Activated CD4-positive, CD25-positive, alpha-beta regulatory T cell treated with anti-CD3 and anti-CD28 coated beads, Interleukin-2, amount 50 U/mL, for 16 hours (primary cell): ENCODE measurements around the gene TDRD7.
"Not testable (repeated sequence)": the region's sequence is repeated elsewhere in the genome, so short reads cannot be mapped to it uniquely, and the experiment has no call there.

Experiments used
- DNase-seq: peaks from one replicate; pipeline ENCODE4 v3.0.0-alpha.2; 2020; ENCODE audit warnings: low read depth, low spot score

The TDRD7 gene

GRCh38 chr9:97474372-97474925, 62.6 kb downstream of the TDRD7 start:
- DNase-seq, result no peak

- no peak for DNase-seq
Observed at GRCh38 chr9:97475059-97475458, 63.2 kb downstream of the TDRD7 start.

GRCh38 chr9:97478301-97478981, 66.5 kb downstream of the TDRD7 start:
- no peak for DNase-seq

- DNase-seq, result no peak
Observed at GRCh38 chr9:97479496-97480159, 67.7 kb downstream of the TDRD7 start.

GRCh38 chr9:97480174-97480573, 68.3 kb downstream of the TDRD7 start:
- no peak for DNase-seq

- no peak for DNase-seq
Observed at GRCh38 chr9:97480749-97481148, 68.9 kb downstream of the TDRD7 start.

- DNase-seq, result no peak
Observed at GRCh38 chr9:97484134-97484533, 72.2 kb downstream of the TDRD7 start.

GRCh38 chr9:97487107-97487506, 75.2 kb downstream of the TDRD7 start:
- no peak for DNase-seq

- no peak for DNase-seq
Observed at GRCh38 chr9:97487861-97488260, 76.0 kb downstream of the TDRD7 start.

- DNase-seq, result no peak
Observed at GRCh38 chr9:97491216-97491999, 79.5 kb downstream of the TDRD7 start.

- DNase-seq, result not testable (repeated sequence)
Observed at GRCh38 chr9:97497558-97498375, 85.9 kb downstream of the TDRD7 start.

GRCh38 chr9:97498846-97499245, 87.0 kb downstream of the TDRD7 start:
- DNase-seq, result not testable (repeated sequence)

- DNase-seq, result no peak
Observed at GRCh38 chr9:97500263-97500662, 88.4 kb downstream of the TDRD7 start.

GRCh38 chr9:97500765-97501176, 88.9 kb downstream of the TDRD7 start:
- no peak for DNase-seq

- no peak for DNase-seq
Observed at GRCh38 chr9:97501177-97501971, 89.5 kb downstream of the TDRD7 start, which contains the start of gene TMOD1. Gene TMOD1, plus strand, starts transcription at chr9:97501666. Its CDS starts 22,523 bp downstream, at chr9:97524189.

- DNase-seq, result no peak
Observed at GRCh38 chr9:97501972-97502221, 90.0 kb downstream of the TDRD7 start.

- no peak for DNase-seq
Observed at GRCh38 chr9:97502222-97502983, 90.5 kb downstream of the TDRD7 start.

GRCh38 chr9:97502984-97503861, 91.3 kb downstream of the TDRD7 start:
- DNase-seq, result no peak

- no peak for DNase-seq
Observed at GRCh38 chr9:97503862-97504210, 91.9 kb downstream of the TDRD7 start.
